ENCODE measurements around the gene LCN10.
"Not testable (repeated sequence)": the region's sequence is repeated elsewhere in the genome, so short reads cannot be mapped to it uniquely, and the experiment has no call there.

Gene LCN10

DNA sequence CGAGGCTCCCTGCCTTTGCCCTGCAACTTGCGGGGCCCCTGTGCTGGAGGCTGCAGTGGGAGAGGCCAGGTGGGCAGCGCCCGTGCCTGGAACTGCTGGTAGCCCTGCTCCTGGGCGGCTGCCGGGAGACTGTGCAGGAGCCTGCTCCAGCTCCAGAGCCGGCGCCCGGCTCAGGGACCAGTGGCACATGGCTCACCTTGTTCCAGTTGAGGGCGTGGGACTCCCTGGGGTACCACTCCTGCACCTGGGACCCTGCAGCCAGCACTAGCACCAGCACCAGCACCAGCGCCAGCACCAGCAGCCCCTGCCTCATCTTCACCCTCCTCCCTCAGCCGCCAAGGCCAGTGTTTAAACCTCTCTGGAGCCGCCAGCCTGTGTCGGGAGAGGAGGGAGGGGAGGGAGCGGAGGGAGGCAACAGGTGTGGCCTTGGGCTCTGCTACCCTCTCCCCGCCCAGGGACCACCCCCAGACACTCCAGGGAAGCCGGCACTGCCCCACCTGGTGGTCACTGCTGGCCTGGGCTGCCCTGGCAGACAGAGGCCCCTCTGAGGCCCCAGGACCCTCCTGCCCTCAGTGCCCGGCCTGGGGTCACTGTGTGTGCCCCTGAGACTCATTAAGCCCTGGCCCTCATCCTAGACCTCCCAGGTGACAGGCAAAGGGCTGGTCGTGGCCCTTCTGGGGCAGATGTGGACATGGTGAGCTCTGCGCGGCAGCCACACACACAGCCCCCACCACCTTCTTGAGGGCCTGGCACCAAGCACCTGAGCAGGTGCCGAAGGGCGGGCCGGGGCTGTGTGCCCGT, at the start of gene LCN10:
TSS of gene LCN10 (minus strand) at position 350 of the 801 bp plus-strand sequence. CDS start at position 313, 37 bp downstream.
- no peak for DNase-seq

DNA sequence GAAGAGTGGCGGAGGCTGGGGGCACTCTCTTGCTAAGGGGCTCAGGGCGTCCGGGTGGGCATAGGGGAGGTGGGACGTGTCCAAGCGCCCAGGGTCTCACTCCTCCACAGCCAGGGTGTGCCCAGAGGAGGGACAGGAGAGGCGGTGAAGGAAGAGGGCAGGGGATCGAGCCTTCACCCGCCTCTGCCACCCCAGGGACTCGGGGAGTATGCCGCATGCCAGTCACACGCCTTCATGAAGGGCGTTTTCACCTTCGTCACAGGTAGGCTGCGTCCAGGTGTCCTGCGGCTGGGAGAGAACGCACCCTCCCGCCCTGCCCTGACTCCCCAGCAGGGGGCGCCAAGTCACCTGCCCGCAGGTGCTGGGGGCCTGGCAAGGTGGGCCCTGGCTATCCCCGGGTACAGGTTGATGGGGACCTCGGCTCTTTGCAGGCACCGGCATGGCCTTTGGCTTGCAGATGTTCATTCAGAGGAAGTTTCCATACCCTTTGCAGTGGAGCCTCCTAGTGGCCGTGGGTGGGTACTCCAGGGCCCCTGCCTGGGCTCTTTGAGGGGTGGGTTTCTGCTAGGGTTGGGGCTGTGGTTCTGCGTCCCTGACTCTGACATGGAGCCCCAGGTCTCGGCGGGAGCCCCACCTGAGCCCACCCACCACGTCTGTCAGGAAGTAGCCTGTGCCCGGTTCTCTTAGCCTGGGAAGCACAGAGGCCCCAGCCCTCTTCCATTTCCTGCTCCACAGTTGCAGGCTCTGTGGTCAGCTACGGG, 49.0 kb upstream of the LCN10 start:
- peak; percentile 63 for DNase-seq

DNA sequence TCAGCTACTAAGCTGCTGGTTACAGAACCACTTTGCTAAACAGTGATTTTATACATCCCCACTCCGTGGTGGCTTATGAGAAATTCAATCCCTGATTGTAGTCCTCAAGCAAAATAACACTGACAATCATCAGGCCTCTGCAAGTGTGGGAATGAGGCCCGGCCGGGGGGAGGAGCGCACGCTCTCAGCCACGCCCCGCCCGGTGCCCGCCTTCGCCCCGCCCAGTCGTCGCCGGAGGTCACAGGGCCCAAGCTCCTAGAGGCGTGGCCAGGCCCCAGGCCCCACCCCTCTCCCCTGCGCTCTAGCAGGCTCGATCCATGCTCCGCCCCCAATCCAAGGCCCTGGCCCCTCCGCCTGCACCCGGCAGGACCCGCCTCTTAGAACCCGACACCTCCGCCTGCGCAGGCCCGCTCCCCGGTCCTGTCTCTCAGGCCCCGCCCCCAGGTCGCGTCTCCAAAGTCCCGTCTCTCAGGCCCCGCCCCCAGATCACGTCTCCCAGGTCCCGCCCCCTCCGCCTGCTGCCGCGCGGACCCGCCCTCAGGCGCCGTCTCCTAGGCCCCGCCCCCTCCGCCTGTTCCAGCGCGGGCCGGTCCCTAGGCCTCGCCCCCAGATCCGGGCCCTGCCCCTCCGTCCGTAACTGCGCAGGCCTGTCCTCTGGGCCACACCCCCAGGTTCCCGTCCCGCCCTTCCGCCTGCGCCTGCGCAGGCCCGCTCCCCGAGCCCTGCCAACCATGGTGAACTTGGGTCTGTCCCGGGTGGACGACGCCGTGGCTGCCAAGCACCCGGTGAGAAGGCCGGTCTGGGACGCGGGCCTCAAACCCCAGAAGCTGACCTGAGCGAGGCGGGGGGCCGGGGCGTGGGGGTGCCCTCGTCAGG, 48.1 kb upstream of the LCN10 start, which contains the start of gene TMEM141:
TSS of gene TMEM141 (plus strand) at position 705 of the 876 bp plus-strand sequence. CDS start at position 732, 27 bp downstream.
- DNase-seq = peak; percentile 98

DNA sequence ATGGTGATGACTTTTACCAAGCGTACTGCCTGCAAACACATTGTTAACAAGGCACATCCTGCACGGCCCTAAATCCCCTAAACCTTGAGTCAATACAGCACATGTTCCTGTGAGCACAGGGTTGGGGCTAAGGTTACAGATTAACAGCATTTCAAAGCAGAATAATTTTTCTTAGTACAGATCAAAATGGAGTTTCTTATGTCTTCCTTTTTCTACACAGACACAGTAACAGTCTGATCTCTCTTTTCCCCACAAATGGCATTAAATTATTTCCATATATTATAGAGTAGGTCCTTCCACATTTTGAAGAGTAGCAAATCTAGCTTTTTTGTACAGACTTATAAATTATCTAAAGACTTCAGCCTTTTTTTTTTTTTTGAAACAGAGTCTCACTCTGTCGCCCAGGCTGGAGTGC, 46.8 kb upstream of the LCN10 start:
- no peak for DNase-seq

DNA sequence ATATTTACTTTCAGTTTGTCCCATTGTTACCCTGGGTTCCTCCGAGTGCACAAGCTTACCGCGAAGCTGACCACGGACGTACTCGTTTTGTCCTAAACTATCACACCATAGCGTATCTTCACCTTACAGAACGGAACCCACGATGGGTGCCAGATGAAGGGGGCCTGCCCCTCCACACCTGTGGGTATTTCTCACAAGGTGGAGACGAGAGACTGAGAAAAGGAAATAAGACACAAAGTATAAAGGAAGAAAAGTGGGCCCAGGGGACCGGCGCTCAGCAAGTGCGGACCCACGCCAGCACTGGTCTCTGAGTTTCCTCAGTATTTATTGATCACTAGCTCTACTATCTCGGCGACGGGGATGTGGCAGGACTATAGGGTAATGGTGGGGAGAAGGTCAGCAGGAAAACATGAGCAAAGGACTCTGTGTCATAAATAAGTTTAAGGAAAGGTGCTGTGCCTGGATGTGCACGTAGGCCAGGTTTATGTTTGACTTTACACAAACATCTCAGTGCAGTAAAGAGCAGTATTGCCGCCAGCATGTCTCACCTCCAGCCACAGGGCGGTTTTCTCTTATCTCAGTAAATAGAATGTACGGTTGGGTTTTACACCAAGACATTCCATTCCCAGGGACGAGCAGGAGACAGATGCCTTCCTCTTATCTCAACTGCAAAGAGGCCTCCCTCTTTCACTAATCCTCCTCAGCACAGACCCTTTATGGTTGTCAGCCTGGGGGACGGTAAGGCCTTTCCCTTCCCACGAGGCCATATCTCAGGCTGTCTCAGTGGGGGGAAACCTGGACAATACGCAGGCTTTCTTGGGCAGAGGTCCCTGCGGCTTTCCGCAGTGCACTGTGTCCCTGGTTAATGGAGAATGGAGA, 46.1 kb upstream of the LCN10 start:
- DNase-seq = not testable (repeated sequence)

DNA sequence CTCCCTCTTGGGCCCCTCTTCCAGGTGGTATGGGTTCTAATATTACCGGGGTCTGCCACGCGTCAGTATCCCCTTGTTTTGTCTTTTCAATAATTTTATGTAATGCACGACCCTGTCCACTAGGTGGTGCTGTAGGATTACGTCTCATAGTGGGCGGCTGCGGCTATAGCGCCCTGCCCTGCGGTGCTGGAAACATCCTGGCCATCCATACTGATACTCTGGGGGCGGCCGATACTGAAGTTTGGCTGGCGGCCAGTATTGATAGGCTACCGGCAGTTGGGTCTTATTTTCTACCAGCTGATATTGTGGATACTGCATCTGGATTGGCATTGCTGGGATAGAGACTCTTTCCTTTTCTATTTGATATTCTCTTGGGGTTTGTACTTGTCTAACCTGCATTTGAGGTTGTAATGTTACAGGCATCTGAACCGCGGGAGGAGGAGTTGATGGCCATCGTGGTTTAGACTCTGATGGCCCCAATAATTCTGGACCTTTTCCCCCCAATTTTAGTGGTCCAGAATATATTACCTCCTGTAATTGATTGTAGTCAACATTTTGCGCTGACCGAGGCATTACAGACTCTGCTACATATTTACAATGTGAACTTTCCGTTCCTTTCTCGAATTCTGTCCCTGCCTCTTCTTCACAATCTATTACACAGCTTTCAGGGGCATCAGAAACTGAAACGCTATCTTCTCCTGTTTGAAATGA, 45.1 kb upstream of the LCN10 start:
- DNase-seq = peak; percentile 70

DNA sequence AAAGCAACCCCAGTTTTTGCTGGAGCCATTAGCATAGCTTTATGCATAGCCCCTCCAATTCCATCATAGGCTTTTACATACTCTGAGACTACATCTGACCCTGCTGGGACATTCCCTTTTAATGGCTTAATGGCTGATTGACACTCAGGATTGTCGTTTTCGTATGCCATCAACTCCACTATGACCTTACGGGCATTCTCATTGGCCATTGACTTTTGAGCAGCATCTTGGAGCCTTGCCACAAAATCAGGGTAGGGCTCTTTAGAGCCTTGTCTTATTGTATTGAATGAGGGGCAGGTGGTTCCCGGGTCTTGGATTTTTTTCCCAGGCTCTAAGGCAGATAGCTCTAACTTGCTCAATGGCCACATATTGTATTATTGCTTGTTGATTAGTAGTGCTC, 44.2 kb upstream of the LCN10 start:
- not testable (repeated sequence) for DNase-seq

DNA sequence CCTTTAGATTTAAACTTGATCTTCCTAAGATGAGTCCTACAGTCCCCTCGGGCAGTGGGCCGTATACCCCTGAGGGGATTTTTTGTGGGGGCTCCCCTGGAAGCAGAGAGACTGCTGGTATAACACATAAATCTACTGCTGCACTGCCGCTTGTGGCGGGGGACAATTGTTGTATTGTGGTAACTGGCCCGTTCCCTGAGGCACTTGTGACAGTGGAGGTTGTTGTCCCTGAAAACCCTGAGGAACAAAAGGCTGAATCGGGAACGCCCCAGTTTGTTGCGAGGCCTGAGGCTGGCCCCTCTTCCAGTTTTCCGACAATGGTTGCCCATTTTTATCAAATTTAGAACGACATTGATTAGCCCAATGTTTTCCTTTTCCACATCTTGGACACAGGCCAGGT, 43.7 kb upstream of the LCN10 start:
- DNase-seq = no peak

DNA sequence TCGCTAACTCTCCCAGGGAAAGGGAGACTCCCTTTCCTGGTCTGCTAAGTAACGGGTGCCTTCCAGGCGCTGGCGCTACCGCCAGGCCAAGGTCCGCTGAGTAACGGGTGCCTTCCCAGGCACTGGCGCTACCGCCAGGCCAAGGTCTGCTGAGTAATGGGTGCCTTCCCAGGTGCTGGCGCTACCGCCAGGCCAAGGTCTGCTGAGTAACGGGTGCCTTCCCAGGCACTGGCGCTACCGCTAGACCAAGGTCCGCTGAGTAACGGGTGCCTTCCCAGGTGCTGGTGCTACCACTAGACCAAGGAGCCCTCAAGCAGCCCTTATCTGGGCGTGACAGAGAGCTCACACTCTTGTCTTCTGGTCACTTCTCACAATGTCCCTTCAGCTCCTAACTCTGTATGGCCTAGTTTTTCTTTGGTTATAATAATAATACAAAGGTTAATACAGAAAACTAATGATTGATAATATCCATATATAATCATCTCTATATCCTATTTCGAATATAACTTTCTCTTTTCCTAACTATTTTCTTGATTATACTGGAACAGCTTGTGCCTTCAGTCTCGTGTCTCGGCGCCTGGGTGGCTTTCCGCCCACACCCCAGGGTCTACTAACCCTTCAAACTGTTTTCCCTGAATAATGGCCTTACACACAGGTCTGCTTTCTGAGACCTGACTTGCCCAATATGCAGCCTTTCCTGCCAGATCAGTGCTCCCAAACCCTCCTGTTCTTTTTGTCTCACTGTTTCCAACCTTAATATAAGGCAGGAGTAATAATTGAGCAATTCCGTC, 43.0 kb upstream of the LCN10 start:
- DNase-seq = not testable (repeated sequence)

DNA sequence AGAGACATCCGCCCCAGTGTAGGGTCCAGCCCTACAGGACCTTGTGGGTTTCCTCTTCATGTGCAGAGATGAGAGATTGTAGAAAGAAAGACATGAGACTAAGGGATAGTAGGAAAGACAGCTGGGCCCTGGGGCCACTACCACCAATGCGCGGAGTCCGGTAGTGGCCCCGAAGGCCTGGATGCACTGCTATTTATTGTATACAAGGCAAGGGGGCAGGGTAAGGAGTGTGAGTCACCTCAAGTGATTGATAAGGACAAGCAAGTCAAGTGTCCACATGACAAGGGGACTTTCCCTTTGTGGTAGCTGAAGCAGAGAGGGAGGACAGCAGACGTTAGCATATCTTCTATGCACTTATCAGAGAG, 42.2 kb upstream of the LCN10 start:
- no peak for DNase-seq

DNA sequence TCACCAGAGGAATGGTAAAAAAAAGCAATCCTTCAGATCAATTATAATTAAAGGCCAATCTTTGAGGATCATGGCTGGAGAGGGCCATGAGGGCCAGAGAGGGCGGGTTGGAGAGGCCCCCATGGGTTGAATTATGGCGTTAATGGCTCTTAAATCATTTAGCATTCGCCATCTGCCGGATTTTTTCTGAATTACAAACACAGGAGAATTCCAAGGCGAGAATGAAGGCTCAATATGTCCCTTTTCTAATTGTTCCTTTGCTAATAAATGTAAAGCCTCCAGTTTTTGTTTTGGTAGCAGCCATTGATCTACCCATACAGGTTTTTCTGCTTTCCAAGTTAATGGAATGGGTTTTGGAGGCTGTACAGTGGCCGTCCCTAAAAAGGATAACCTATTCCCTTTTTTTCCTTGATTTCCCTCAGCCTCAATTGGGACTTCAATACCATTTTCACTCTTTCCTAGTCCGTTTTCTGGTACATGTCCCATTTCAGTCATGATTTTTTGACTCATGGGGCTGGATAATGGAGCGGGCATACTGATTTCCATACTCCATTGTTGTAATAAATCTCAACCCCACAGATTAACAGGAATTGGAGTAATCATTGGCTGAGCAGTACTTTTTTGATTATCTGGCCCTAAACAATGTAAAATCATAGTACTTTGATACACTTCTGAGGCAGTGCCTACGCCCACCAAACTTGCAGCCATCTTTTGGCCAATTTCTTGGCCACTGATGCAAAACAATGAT, 41.7 kb upstream of the LCN10 start:
- no peak for DNase-seq

DNA sequence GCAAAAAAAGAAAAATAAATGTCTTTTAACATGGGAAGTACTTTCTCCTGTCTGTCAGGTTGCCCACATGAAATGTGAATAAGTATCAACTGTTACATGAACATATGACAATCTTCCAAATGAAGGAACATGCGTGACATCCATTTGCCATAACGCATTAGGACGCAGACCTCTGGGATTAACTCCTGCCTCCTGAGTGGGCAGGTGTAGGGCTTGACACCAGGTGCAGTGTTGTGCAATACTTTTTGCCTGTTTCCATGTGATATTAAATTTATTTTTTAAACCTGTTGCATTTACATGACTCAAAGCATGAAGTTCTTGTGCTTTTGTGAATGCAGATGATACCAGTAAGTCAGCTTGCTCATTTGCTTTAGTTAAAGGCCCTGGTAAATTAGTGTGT, 39.7 kb upstream of the LCN10 start:
- no peak for DNase-seq

DNA sequence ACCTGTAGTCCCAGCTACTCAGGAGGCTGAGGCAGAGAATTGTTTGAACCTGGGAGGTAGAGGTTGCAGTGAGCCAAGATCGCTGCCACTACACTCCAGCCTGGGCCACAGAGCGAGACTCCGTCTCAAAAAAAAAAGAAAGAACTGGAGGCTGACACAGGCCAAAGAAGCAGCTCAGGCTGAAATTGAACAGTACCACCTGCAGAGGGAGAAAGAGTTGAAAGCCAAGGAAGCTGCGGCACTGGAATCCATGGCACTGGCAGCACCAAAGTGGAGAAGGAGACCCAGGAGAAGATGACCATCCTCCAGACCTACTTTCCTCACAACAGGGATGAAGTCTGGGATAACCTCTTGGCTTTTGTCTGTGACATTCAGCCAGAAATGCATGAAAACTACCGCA, 37.1 kb upstream of the LCN10 start:
- no peak for DNase-seq

DNA sequence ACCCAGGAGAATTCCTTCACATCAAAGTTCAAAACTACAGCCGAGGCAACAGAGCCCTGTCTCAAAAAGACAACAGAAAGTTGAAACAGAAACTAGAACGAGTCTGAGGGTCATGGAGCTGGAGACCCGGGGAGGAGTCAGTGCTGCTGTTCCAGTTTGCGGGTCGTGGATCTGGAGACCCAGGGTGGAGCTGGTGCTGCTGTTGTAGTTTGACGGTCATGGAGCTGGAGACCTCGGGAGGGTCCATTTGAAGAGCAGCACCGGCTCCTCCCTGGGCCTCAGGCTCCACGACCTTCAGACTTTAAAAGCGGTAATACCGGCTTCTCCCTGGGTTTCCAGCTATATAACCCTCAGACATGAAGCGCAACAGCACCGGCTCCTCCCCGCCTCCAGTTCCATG, 34.6 kb upstream of the LCN10 start:
- DNase-seq = no peak

DNA sequence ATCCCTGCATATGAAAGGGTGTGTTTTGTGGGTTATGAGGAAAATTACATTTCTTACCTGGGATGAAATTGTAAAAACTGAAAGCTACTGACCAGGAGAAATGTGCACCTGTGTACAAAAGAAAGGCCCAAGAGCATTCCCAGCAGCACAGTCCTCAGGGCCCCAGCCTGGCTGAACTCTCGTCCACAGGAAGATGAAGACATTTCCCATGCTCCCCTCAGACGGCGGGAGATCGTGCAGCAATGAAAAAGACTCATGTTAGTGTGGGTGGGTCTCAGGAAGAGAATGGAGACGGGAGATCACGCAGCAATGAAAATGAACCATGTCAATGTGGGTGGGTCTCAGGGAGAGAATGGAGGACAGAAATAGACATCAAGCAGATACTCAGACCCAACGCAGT, 34.2 kb upstream of the LCN10 start:
- no peak for DNase-seq

DNA sequence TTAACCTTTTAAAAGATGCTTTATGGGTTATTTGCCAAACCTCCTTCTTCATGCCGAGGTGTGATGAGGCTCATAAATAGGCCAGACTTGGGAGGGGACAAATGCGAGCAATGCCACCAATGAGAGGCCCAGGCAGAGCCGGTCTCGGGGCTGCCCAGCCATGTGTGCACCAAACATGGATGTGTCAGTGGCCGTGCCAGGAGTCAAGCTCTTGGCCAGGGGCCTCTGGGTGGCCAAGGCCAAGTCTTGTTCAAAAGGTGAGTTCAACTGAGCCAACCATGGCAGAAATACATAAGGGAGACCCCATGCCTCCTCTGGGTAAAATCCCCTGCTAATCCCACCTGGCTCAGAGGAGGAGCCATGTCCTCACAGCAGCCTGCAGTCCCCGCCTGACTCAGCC, 32.5 kb upstream of the LCN10 start:
- DNase-seq = no peak

DNA sequence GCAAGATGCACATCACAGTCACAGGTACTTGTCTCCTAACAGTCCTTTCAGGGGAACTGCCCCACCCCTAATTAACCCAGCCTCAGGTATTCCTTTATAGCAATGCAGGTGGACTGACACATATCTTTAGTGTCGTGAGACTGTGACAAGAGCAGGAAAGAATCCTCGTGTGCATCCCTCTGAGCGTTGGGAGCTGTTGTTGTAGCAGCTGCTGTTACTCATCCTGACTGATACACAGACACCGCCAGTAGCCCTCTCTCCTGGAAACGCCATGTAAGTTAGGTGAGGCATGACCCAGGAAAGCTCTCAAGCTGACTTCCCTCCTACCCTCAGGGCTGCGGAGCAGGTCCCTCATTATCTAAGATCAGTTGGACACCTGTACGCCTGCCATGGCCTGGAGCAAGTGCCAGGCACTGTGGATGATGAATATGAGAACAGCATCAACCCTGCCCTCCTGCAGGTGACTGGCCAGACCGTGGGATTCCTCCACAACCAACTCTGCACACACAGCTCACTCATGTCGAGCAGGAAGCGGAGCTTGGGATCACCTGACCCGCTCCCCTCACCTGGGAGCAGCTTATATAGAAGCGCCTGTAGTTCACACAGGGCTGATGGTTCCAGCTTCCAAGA, 31.8 kb upstream of the LCN10 start:
- DNase-seq = no peak

DNA sequence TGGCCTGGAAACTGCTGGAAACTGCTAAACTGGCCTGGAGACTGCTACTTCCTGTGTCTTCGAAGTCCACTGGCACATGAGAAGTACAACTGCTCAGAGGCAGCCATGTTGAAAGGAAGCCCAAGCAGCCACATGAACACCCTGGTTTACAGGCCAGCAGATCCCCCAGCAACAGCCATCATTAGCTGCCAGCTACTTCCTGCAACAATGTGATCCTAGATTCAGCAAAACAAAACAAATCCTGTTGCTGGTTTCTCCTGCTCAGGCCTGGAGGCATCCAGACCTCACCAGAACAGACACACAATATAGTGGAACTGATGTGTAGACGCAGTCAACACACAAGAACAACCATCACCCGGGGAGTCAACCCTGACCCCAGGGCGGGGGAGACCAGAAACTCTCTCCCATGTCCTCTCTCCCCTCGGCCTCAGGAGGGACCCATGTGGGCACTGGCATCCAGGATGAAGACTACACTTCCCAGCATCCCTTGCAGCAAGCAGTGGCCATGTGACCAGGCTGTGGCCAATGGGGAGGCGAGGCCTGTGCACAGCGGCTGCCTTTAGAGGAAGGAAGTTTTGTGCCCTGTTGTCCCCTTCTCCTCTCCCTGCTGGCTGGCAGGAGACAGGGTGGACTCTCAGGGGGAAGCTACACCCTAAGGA, 30.8 kb upstream of the LCN10 start:
- no peak for DNase-seq

DNA sequence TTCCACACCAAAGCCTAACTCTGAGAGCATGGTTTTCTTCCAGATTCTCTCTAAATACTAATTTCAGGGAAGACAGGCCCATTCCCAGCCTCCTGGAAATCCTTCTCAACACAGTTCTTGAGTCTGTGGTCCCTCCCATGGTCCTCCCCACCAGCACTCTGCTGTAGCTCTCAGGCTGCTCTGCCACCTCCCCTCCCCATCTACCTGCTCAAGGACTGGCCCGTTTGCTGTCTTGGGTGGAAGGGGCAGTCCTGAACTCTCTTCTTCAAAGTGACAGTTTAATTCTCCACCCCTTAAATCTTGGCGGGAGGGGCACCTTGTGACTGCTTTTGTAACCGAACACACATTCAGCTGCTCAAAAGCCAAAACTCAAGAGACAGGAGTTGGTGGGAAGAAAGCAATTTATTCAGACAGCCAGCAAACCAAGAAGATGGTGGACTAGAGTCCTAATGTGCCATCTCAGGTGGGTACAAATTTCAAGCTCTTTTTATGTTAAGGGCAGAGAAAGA, 29.2 kb upstream of the LCN10 start:
- DNase-seq = no peak
